HT1080 (cell line): ENCODE data around the gene OPA3. TPM values are rescaled to one million over a fixed set of nuclear protein-coding genes. Genes with fewer than 3 reads are reported as not detected.

ENCODE experiments used
- DNase-seq: peaks from one replicate; pipeline ENCODE4 v3.0.0-alpha.2; 2015; ENCODE audit warnings: low read depth
- total RNA-seq: library from RNA; depleted of rRNA; stranded (reverse); fragments of >200 nt; shearing (Covaris generic); gene quantifications from 2 replicates; pipeline ENCODE4 v1.2.3, GENCODE V29; 2014; rRNA removed

OPA3 gene
- total RNA-seq, 1 experiment from 2014 or later = 14.3 TPM

- DNase-seq = no peak
These were observed 101.6 kb downstream of the OPA3 start for GRCh38 chr19:45483033-45483432.

GRCh38 chr19:45478454-45479238 is 106.0 kb downstream of the OPA3 start:
- peak; percentile 93 for DNase-seq

- DNase-seq = no peak
These were observed 106.7 kb downstream of the OPA3 start for GRCh38 chr19:45477713-45478453.

Other genes with a start within 250 kb of the OPA3 start
- gene KLC3, start 244.1 kb downstream of the OPA3 start, total RNA-seq = 0.11 TPM in 1 of 2 replicates, not detected in the other
- 20.0 and 23.9 TPM in 2 replicates for gene ERCC2, start 214.2 kb downstream of the OPA3 start, total RNA-seq
- gene PPP1R13L, start 179.7 kb downstream of the OPA3 start, total RNA-seq = 18.9 and 34.3 TPM in 2 replicates
- gene POLR1G, start 178.2 kb downstream of the OPA3 start, total RNA-seq = 39.8 and 54.6 TPM in 2 replicates
- 125 and 137 TPM in 2 replicates for gene ERCC1, start 160.9 kb downstream of the OPA3 start, total RNA-seq
- 0.30 and 0.53 TPM in 2 replicates for gene FOSB, start 116.8 kb downstream of the OPA3 start, total RNA-seq
- 12.9 and 13.7 TPM in 2 replicates for gene RTN2, start 87.8 kb downstream of the OPA3 start, total RNA-seq
- gene PPM1N, start 86.4 kb downstream of the OPA3 start, total RNA-seq = 0.34 and 2.9 TPM in 2 replicates
- gene VASP, start 77.3 kb downstream of the OPA3 start, total RNA-seq = 248 and 269 TPM in 2 replicates
- gene GPR4, start 17.4 kb upstream of the OPA3 start, total RNA-seq = 0.03 and 0.10 TPM in 2 replicates
- gene EML2, start 54.6 kb upstream of the OPA3 start, total RNA-seq = 18.8 and 28.4 TPM in 2 replicates
- gene GIPR, start 83.4 kb upstream of the OPA3 start, total RNA-seq = 0.07 and 0.23 TPM in 2 replicates
- 612 and 1,194 TPM in 2 replicates for gene SNRPD2, start 107.2 kb upstream of the OPA3 start, total RNA-seq
- 16.9 and 20.9 TPM in 2 replicates for gene QPCTL, start 107.9 kb upstream of the OPA3 start, total RNA-seq
- 9.5 and 14.2 TPM in 2 replicates for gene FBXO46, start 146.1 kb upstream of the OPA3 start, total RNA-seq
- 0.07 and 0.37 TPM in 2 replicates for gene MEIOSIN, start 148.6 kb upstream of the OPA3 start, total RNA-seq
- gene SIX5, start 184.4 kb upstream of the OPA3 start, total RNA-seq = 7.7 and 10.2 TPM in 2 replicates
- 7.0 and 10.1 TPM in 2 replicates for gene DMPK, start 197.7 kb upstream of the OPA3 start, total RNA-seq
- 35.9 and 44.3 TPM in 2 replicates for gene DMWD, start 208.0 kb upstream of the OPA3 start, total RNA-seq
- gene RSPH6A, start 230.5 kb upstream of the OPA3 start, total RNA-seq = 0.13 TPM in 1 of 2 replicates, not detected in the other